Stimulated activated CD4-positive, alpha-beta T cell treated with anti-CD3 and anti-CD28 coated beads, Interleukin-15, amount 100 ng/mL, for 1 hour (primary cell): ENCODE measurements around the gene BCAP31.
"Not testable (repeated sequence)": the region's sequence is repeated elsewhere in the genome, so short reads cannot be mapped to it uniquely, and the experiment has no call there.

Experiments used
- DNase-seq, 2 donors: peaks; one replicate each; pipeline ENCODE4 v3.0.0-alpha.2; 2020; ENCODE audit warnings: low read depth in 1 of 2, low spot score in 1 of 2

Gene BCAP31

GRCh38 chrX:153684467-153685155, 39.6 kb downstream of the BCAP31 start:
- DNase-seq, result no peak

- not testable (repeated sequence) for DNase-seq
Measured at GRCh38 chrX:153683486-153683885, 40.7 kb downstream of the BCAP31 start.

- DNase-seq, result no peak
Measured at GRCh38 chrX:153681175-153681574, 43.0 kb downstream of the BCAP31 start.

GRCh38 chrX:153674219-153674851, 49.9 kb downstream of the BCAP31 start:
- DNase-seq, result no peak

GRCh38 chrX:153673428-153674218, 50.6 kb downstream of the BCAP31 start, which contains the start of gene PNCK:
TSS of gene PNCK (minus strand) at chrX:153673813. CDS start at chrX:153673076, 737 bp downstream.
- DNase-seq, result no peak

- DNase-seq, result no peak
Measured at GRCh38 chrX:153672531-153673427, 51.4 kb downstream of the BCAP31 start.

- DNase-seq, result no peak
Measured at GRCh38 chrX:153671589-153672530, 52.3 kb downstream of the BCAP31 start.

- DNase-seq, result no peak
Measured at GRCh38 chrX:153670748-153671588, 53.2 kb downstream of the BCAP31 start.

- no peak for DNase-seq
Measured at GRCh38 chrX:153669901-153670731, 54.1 kb downstream of the BCAP31 start.

GRCh38 chrX:153669174-153669890, 54.9 kb downstream of the BCAP31 start:
- no peak for DNase-seq

- no peak for DNase-seq
Measured at GRCh38 chrX:153668423-153669173, 55.6 kb downstream of the BCAP31 start.

- DNase-seq, result peak; percentile 44 to 70
Measured at GRCh38 chrX:153667956-153668396, 56.2 kb downstream of the BCAP31 start.

- DNase-seq, result no peak
Measured at GRCh38 chrX:153667281-153667955, 56.8 kb downstream of the BCAP31 start.

GRCh38 chrX:153665726-153666306, 58.4 kb downstream of the BCAP31 start:
- DNase-seq, result no peak

- DNase-seq, result peak; percentile 22 to 42
Measured at GRCh38 chrX:153662266-153662665, 61.9 kb downstream of the BCAP31 start.

- no peak for DNase-seq
Measured at GRCh38 chrX:153659268-153659667, 64.9 kb downstream of the BCAP31 start.
